ENCODE measurements around the gene RNF187. TPM values are rescaled to one million over a fixed set of nuclear protein-coding genes. Genes with fewer than 3 reads are reported as not detected.

Gene RNF187
- total and polyA plus RNA-seq, 2 donors from 2014 or later, result 85.2 to 137 TPM

DNA sequence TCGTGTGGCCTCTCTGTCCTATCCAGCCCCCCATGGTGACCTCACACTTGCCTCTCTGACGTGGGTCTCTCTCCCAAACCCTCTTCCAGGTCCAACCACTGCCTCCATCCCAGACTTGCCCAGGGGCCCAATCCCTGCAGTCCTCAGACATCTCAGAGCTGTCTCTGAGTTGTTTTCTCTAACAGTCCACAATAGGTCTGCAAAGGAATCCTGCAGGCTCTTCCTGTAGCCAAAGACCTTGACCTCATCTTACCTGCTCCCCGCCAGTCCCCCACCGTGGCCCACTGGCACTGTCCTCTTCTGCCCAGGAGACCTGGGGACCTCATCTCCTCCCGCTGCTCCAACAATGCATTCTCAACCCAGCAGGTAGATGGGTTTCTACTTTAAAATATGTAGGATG lies 10.0 kb downstream of the RNF187 start:
- Histone ChIP-seq H3K27me3 (ENCODE audit: control insufficient read depth, insufficient read depth, low read length) (no peaks in the 10 kb centered on the region), H3K36me3 (ENCODE audit: control insufficient read depth in 2 of 3, insufficient read depth in 3 of 3, low read length in 3 of 3) (peaks cover 0 to 24% (median 7%) of the 10 kb centered on the region in 3 donors), H3K9me3 (ENCODE audit: control insufficient read depth in 2 of 3, insufficient read depth in 1 of 3, low read length in 3 of 3) (no peaks in the 10 kb centered on the region), H3K27ac (ENCODE audit: low read depth in 2 of 2, low read length in 2 of 2) (no peak overlapping the region), H3K9ac (ENCODE audit: low read length in 3 of 3) (no peak overlapping the region), H3K4me1 (ENCODE audit: control insufficient read depth in 2 of 3, insufficient read depth in 2 of 3, low read depth in 1 of 3, low read length in 3 of 3) (peaks cover 0 to 8% (median 2%) of the 10 kb centered on the region in 3 donors), H3K4me3 (ENCODE audit: low read length in 3 of 3) (no peak overlapping the region)
- TF ChIP-seq, protein P1, sequence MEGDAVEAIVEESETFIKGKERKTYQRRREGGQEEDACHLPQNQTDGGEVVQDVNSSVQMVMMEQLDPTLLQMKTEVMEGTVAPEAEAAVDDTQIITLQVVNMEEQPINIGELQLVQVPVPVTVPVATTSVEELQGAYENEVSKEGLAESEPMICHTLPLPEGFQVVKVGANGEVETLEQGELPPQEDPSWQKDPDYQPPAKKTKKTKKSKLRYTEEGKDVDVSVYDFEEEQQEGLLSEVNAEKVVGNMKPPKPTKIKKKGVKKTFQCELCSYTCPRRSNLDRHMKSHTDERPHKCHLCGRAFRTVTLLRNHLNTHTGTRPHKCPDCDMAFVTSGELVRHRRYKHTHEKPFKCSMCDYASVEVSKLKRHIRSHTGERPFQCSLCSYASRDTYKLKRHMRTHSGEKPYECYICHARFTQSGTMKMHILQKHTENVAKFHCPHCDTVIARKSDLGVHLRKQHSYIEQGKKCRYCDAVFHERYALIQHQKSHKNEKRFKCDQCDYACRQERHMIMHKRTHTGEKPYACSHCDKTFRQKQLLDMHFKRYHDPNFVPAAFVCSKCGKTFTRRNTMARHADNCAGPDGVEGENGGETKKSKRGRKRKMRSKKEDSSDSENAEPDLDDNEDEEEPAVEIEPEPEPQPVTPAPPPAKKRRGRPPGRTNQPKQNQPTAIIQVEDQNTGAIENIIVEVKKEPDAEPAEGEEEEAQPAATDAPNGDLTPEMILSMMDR (IDR thresholded peaks at IDR 0.05; ENCODE audit: borderline replicate concordance, extremely low read depth, insufficient read depth), result no peak
- intact Hi-C loops (cut with DNase I), result no loop called here
- FAIRE-seq (no peak), DNase-seq (no peak)

GRCh38 chr1:228497817-228498216 lies 10.6 kb downstream of the RNF187 start:
- Histone ChIP-seq H3K27ac (ENCODE audit: low read depth in 2 of 2, low read length in 2 of 2) (no peak overlapping the region), H3K4me1 (ENCODE audit: control insufficient read depth in 2 of 3, insufficient read depth in 2 of 3, low read depth in 1 of 3, low read length in 3 of 3) (peaks cover 0 to 8% (median 2%) of the 10 kb centered on the region in 3 donors), H3K9ac (ENCODE audit: low read length in 3 of 3) (no peak overlapping the region), H3K4me3 (ENCODE audit: low read length in 3 of 3) (no peak overlapping the region), H3K36me3 (ENCODE audit: control insufficient read depth in 2 of 3, insufficient read depth in 3 of 3, low read length in 3 of 3) (peaks cover 0 to 23% (median 7%) of the 10 kb centered on the region in 3 donors), H3K9me3 (ENCODE audit: control insufficient read depth in 2 of 3, insufficient read depth in 1 of 3, low read length in 3 of 3) (no peaks in the 10 kb centered on the region), H3K27me3 (ENCODE audit: control insufficient read depth, insufficient read depth, low read length) (no peaks in the 10 kb centered on the region)
- intact Hi-C loops (cut with DNase I), result no loop called here
- FAIRE-seq (no peak), DNase-seq (no peak)
- TF ChIP-seq, protein P1 (IDR thresholded peaks at IDR 0.05; ENCODE audit: borderline replicate concordance, extremely low read depth, insufficient read depth), result no peak

GRCh38 chr1:228500143-228500734 lies 13.1 kb downstream of the RNF187 start:
- H3K36me3 ChIP-seq (ENCODE audit: control insufficient read depth in 2 of 3, insufficient read depth in 3 of 3, low read length in 3 of 3), result no peaks in the 10 kb centered on the region
- no peak for FAIRE-seq
- no peak for DNase-seq
- no peaks in the 10 kb centered on the region for H3K27me3 ChIP-seq (ENCODE audit: control insufficient read depth, insufficient read depth, low read length)
- no peak overlapping the region for H3K4me3 ChIP-seq (ENCODE audit: low read length in 3 of 3)
- intact Hi-C loops (cut with DNase I), result no loop called here
- H3K27ac ChIP-seq (ENCODE audit: low read depth in 2 of 2, low read length in 2 of 2), result no peak overlapping the region
- H3K9me3 ChIP-seq (ENCODE audit: control insufficient read depth in 2 of 3, insufficient read depth in 1 of 3, low read length in 3 of 3), result no peaks in the 10 kb centered on the region
- H3K9ac ChIP-seq (ENCODE audit: low read length in 3 of 3), result no peak overlapping the region
- TF ChIP-seq, protein P1 (IDR thresholded peaks at IDR 0.05; ENCODE audit: borderline replicate concordance, extremely low read depth, insufficient read depth), result no peak
- peaks cover 0 to 8% (median 2%) of the 10 kb centered on the region in 3 donors for H3K4me1 ChIP-seq (ENCODE audit: control insufficient read depth in 2 of 3, insufficient read depth in 2 of 3, low read depth in 1 of 3, low read length in 3 of 3)
